HG03280 (cell line): ENCODE measurements around the gene ATG16L2.
"Not testable (repeated sequence)": the region's sequence is repeated elsewhere in the genome, so short reads cannot be mapped to it uniquely, and the experiment has no call there.

Source experiments
- ATAC-seq: cut with Tn5 transposase; IDR thresholded peaks from one replicate; pipeline ENCODE4 v1.9.1; 2021; ENCODE audit warnings: mild to moderate bottlenecking, moderate library complexity; ENCODE audit not compliant: unreplicated experiment

Gene ATG16L2

DNA sequence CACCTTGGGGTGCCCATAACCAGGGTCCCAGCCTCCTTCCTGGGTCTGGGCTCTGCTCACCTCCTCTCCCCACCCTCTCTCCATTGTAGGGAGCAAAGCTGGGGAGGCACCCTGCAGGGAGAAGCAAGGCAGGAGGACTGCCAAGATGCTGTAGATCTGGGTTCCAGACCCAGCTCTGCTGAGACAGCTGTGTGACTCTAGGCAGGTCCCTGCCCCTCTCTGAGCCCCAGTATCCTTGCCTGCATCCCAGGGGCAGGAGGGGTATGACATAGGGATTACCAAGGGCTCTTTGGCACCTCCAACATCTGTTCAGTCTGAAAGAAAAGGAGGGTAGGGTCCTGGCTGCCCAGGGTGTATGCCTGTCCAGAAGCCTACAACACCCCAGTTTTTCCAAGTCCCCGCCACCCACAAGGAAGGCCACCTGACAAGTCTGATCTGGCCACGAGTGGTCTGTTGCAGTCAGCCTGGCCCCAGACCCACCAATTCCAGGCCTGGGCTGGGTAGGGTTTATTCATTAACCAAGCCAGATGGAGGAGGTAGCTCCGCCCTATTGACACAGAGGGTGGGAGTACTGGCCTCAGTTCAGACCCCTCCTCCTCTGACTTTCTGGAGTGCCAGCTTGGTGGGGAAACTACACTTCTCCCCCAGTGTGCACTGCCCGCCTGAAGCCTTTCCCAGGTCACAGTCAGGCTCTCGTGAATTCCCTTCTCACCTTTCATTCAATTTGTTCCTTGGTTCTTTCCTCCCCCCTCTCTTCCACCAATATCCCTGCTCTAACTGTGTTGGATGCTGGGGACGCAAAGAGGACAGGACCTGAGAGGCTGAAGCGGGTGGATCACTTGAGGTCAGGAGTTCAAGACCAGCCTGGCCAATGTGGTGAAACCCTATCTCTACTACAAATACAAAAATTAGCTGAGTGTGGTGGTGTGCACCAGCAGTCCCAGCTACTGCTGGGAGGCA is 35.4 kb upstream of the ATG16L2 start:
- ATAC-seq: no peak

GRCh38 chr11:72779495-72780128 is 34.6 kb upstream of the ATG16L2 start:
- ATAC-seq: no peak

DNA sequence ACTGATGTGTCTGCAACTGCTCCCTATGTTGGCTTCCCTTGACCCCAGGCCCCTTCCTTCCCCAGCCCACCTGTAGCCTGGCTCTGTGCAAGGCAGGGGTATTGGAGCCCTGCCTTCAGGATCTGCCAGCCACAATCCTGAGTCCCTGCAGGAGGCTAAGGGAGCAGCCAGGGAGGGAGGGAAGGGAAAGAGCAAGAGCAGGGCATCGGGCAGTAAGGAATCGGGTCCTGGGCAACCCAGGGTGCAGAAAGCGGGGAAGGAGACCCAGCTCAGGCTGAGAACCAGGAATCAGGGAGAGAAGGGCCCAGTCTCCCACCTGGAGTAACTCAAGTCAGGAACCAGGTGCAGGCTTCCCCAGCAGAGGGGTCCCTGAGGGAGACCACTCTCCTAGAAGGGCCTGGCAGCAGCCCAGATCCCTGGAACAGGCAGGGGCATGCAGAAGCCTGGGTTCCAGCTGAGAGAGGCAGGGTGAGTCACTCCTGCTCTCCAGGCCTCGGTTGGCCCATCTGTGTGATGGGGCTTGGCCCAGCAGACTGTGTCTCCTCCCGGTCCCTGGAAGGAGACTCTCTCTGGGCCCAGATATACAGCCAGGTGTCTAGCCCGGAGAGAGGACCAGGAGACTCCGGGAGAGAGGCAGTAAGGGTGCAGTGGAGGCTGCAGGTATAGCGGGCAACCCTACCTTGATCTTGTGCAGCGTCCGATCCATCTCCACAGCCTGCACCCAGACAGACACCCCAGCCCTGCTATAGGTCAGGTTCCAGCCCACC is 33.7 kb upstream of the ATG16L2 start:
- ATAC-seq: no peak

DNA sequence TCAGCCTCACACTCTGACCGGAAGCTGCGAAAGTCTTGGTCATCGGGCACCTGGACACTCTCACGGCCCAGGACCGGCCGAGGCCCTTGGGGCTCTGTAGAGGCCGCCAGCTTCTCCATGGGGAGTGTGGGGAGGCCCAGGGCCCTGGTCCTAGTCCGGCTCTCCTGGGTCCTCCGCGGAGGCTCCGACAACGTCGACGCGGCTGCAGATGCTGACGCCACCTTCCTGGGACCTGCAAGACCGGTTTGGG is 33.2 kb upstream of the ATG16L2 start:
- no peak for ATAC-seq

DNA sequence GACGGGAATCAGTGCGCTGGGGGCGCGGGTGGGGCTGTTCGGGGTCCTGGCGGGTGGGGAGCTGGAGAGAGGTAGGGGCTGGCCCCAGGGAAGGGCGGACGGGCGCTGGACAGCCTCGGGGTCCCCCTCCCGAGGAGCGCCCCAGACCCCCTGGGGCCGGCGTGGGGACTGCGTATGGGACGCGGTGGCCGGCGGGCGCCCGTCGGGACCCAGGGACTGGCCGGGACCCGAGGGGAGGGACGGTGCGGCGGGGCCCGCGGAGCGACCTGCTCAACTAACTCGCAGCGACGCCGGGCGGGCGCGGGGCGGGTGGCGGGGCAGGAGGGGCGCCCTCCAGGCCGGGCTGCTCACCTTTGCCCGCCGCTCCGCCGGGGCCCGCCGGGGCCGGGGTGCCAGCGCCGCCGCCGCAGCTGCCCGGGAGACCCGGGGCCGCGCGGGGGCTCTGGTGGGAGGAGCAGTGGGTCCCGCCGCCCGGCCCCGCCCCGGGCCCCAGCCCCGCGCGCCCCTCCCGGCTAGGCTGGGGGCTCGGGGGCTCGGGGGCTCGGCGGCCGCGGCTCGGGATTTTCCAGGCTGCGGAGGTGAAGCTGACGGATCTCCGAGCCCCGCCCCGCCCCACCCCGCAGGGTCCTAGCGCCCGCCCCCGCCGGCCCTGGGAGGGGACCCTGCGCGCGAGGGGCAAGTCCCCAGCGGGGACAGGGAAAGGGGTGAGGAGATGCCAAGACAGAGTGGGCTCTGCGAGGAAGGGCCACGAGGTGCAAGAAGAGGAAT is 32.7 kb upstream of the ATG16L2 start:
- ATAC-seq: no peak

DNA sequence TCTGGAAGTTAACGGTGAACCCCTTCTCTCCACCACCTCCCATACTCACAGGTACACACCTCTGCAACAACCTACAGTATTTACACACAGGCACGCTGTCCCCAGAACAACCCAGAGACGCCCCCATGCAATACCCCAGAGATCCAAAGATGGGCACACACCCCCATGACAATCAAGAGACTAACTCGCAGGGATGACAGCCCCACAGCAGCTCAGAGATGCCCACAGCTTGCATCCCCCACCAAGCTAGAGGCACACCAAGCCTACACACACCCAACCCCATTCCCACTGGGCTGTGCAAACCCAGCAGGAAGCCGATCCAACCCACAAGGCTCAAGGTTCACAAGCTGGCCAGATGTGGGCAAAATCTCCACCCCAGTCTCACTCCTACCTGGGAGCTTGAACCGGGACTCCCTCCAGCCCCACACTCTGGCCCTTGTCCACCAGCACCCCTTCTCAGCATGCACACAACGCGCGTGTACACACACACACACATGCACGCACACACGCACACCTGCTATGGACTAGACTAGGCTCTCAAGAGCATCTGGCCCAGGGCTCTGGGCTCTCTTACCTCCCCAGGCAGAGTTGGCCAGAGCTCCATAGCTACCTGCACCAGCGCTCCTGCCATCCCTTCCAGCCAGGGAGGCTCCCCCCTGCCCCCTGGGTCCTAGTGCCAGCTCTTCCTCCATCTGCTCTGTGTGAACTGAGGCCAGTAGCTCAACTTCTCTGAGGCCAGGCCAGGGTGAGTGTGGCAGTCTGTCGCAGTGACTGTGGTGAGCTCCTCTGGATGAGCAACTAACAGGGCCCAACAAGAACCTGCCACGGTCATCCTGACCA is 31.9 kb upstream of the ATG16L2 start:
- ATAC-seq: no peak

DNA sequence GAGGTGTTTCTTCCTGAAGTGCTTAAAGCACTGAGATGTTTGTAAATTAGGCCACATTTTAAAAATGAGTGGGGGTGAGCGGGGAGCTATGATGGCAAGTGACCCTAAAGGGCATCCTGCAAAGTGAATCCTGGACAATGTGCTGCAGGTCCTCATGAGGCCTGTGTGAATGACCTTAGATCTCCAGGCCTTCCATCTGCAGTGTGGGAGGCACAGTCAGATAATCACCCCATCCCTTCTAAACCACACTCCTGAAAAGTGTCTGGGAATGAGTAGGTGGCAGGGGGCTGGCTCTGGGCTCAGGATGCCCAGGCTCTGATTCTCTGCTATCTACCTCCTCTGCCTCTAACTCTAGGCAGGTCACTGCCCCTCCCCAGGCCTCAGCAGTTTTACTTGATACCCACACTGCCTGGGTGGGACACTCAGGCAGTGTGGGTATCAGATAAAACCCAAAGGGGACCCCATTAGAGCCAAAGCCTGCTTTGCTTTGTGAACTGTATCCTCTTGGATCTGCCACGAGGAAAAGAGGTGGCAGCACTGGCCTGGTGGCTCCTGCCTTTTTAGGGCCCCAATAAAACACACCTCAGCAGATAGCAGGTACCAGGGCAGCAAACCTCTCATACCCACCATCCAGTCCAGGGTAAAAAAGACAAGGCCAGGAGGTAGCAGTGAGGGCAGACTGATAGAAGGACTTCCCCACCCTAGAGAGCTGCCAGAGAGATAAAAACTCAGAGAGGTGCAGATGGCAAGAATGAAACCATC is 30.9 kb upstream of the ATG16L2 start:
- ATAC-seq: no peak

DNA sequence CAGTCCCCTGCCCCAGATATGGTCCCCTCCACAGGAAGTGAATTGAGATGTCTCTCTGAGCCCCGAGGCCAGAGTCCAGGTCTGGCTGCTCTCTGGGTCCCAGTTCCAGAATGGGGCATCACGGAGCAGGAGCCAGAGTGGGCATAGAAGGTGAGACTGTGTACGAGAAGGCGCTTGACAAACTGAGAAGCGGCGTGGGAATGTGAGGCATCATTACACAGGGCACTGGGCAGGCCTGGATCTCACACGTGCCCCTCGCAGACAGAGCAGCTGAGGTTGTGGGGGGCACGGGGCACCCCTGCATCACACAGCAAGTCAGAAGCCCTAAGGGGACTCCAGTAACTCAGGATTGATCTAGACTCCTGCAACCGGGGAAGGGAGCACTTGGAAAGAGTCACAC is 29.5 kb upstream of the ATG16L2 start:
- no peak for ATAC-seq

- ATAC-seq: no peak
Measured at GRCh38 chr11:72786305-72787215, 27.7 kb upstream of the ATG16L2 start.

DNA sequence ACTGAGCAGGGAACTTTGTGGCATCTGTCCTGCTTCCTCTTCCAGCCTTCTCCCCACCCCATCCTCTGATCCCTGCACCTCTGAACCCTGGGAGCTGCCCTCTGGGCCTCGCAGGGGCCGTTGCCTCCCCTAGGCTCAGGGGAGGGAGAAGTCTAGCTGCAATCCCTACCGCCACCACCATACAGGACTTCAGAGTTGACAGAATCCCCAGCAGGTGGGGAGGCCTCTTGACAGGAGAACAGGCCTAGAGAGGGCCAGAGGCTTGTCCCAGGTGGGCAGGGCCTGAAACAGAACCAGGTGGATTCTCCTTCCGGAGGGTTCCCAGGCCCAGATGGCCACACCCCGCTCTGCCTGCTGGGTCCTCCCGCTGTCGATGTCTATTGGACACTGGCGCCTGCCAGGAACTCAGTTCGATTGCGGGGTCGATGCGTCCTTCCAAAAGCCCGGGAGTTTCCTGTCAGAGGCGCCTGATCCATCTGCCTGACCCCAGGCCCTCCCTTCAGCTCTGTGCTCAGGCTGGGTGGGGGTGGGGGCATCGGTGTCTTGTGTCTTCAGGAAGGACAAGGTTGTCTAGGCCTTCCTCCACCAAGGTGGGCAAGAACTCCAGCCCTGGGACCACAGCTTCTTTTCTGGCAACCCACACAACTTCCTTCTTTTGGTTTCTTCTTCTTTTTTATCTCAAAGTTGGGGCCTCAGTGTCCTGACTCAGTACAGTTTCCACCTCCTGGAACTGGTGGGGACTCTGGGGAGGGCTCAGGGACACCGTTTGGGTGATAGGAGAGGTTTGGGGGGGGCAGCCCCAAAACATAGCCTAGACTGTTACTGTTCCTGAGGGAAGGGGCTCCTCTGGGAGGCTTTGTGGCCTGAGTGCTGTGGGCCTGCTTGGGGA is 26.8 kb upstream of the ATG16L2 start:
- no peak for ATAC-seq

GRCh38 chr11:72788241-72788640 is 26.0 kb upstream of the ATG16L2 start:
- no peak for ATAC-seq

GRCh38 chr11:72789493-72790131 is 24.6 kb upstream of the ATG16L2 start:
- no peak for ATAC-seq

DNA sequence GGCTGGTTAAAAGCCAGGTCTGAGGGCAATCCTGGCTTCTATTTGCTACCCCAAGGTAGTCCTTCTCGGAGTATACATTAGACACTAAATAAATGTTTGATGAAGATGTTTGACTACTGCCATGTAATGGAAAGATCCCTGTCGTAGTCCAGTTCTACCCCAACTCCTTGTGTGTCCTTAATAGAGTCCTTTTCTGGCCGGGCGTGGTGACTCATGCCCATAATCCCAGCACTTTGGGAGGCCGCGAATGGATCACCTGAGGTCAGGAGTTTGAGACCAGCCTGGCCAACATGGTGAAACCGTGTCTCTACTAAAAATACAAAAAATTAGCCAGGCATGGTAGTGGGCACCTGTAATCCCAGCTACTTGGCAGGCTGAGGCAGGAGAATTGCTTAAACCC is 23.0 kb upstream of the ATG16L2 start:
- not testable (repeated sequence) for ATAC-seq

GRCh38 chr11:72792437-72793021 is 21.7 kb upstream of the ATG16L2 start:
- no peak for ATAC-seq

DNA sequence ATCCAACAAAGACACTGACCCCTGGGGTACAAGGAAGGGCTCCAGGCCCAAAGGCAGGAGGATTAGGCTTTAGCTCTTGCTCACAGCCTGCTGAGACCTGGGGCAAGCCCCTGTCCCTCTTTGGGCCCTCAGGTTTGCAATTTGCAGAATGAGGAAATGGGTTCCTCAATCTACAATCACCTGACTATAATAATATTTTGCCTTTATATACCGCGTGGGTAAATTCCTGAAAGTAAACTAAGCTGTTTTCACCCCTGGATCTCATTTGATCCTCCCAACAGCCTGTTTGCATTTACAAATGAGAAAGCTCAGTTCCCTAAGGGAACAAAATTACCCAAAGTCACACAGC is 21.2 kb upstream of the ATG16L2 start:
- no peak for ATAC-seq
